Neural progenitor cell (in vitro differentiated cells): Measurements from ENCODE around the gene NFIA. TPM values are rescaled to one million over a fixed set of nuclear protein-coding genes. Genes with fewer than 3 reads are reported as not detected.

Experiments
- DNase-seq: peaks from one replicate; pipeline ENCODE4 v3.0.0-alpha.2; 2016; ENCODE audit warnings: low spot score
- H2AFZ ChIP-seq: fragments of 200-600 bp; sonication (generic); replicated peaks from 2 replicates; pipeline ENCODE4 v1.6.1; 2016; ENCODE audit warnings: antibody characterized with exemption
- H3F3A ChIP-seq: fragments of 200-600 bp; sonication (generic); 2 replicates; pipeline ENCODE4 v1.6.1; 2016; ENCODE audit warnings: antibody characterized with exemption, low read depth
- H3K27ac ChIP-seq: fragments of 200-600 bp; sonication (generic); 2 replicates; pipeline ENCODE4 v1.5.1; 2016; ENCODE audit warnings: mild to moderate bottlenecking
- H3K27me3 ChIP-seq: fragments of 200-600 bp; sonication (generic); 2 replicates; pipeline ENCODE4 v1.6.1; 2016; ENCODE audit warnings: mild to moderate bottlenecking, moderate library complexity
- H3K36me3 ChIP-seq: fragments of 200-600 bp; sonication (generic); 2 replicates; pipeline ENCODE4 v1.5.1; 2016
- H3K4me1 ChIP-seq: fragments of 200-600 bp; sonication (generic); 2 replicates; pipeline ENCODE4 v1.6.1; 2016; ENCODE audit warnings: mixed run types
- H3K4me2 ChIP-seq: fragments of 200-600 bp; sonication (generic); 2 replicates; pipeline ENCODE4 v1.6.1; 2016
- H3K4me3 ChIP-seq: fragments of 200-600 bp; sonication (generic); 2 replicates; pipeline ENCODE4 v1.5.1; 2016
- H3K79me2 ChIP-seq: fragments of 200-600 bp; sonication (generic); 2 replicates; pipeline ENCODE4 v1.6.1; 2016; ENCODE audit warnings: low read depth
- H3K9ac ChIP-seq: fragments of 200-600 bp; sonication (generic); 2 replicates; pipeline ENCODE4 v1.6.1; 2016
- H3K9me3 ChIP-seq: fragments of 200-600 bp; sonication (generic); 2 replicates; pipeline ENCODE4 v1.5.1; 2016; ENCODE audit warnings: low read depth
- H4K20me1 ChIP-seq: fragments of 200-600 bp; sonication (generic); 2 replicates; pipeline ENCODE4 v1.6.1; 2016; ENCODE audit warnings: low read depth
- H3K27ac Mint-ChIP-seq: 3 replicates; pipeline ENCODE4 v1.8.0; 2021; ENCODE audit warnings: mixed read lengths
- H3K27me3 Mint-ChIP-seq: 2 replicates; pipeline ENCODE4 v1.8.0; 2022; ENCODE audit warnings: low read depth, mild to moderate bottlenecking, inconsistent platforms, moderate library complexity, mixed read lengths; ENCODE audit not compliant: insufficient read depth
- H3K36me3 Mint-ChIP-seq: 3 replicates; pipeline ENCODE4 v1.8.0; 2021; ENCODE audit warnings: mixed read lengths
- H3K4me1 Mint-ChIP-seq: 3 replicates; pipeline ENCODE4 v1.8.0; 2021; ENCODE audit warnings: mixed read lengths
- H3K4me3 Mint-ChIP-seq: 3 replicates; pipeline ENCODE4 v1.8.0; 2021; ENCODE audit warnings: mild to moderate bottlenecking, moderate library complexity, mixed read lengths
- H3K9me3 Mint-ChIP-seq: 3 replicates; pipeline ENCODE4 v1.8.0; 2020; ENCODE audit warnings: mixed read lengths
- EZH2 ChIP-seq: fragments of 200-600 bp; sonication (generic); IDR thresholded peaks from 2 replicates; pipeline ENCODE4 v1.6.1; 2017; ENCODE audit warnings: antibody characterized with exemption, mild to moderate bottlenecking, moderate library complexity
- EZH2phosphoT487 ChIP-seq: fragments of 200-600 bp; sonication (generic); IDR thresholded peaks from 2 replicates; pipeline ENCODE4 v1.6.1; 2017; ENCODE audit warnings: antibody characterized with exemption
- total RNA-seq: library from RNA; depleted of rRNA; stranded (reverse); fragments of >200 nt; gene quantifications from 2 replicates; pipeline ENCODE4 v1.2.3, GENCODE V29; 2015; ENCODE audit warnings: low replicate concordance
- TF ChIP-seq, protein P1 (sequence below): fragments of 200-600 bp; sonication (generic); IDR thresholded peaks from 2 replicates; pipeline ENCODE4 v1.5.1; 2017; ENCODE audit warnings: antibody characterized with exemption, mild to moderate bottlenecking

Gene NFIA
- total RNA-seq, 1 donor from 2014 or later, result 5.3 TPM

DNA sequence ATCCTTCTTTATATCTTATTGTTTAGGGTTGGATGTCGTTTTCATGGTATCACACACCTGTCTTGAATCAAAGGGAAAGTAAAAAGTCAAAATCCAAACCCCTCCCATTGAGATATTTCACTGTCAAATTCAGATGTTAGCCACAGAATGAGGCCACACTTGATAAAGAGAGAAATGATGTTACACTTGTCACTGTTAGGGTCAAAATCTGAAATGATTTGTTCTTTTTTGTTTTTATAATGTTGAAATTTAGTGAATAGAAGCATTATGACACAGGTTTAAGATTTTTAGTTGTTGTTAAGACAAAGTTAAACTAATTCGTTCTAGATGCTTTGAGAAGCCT lies 13.1 kb downstream of the NFIA start:
- H3K4me3 ChIP-seq, result no peak overlapping the region
- no peak for DNase-seq
- Mint-ChIP-seq H3K27me3 (peaks cover 44% of the 10 kb centered on the region), H3K4me1 (peaks cover 7% of the 10 kb centered on the region), H3K4me3 (no peak overlapping the region), H3K36me3 (peaks cover 14% of the 10 kb centered on the region), H3K27ac (no peak overlapping the region), H3K9me3 (no peaks in the 10 kb centered on the region)
- H3K79me2 ChIP-seq, result no peaks in the 10 kb centered on the region
- H3K4me2 ChIP-seq, result no peak overlapping the region
- no peaks in the 10 kb centered on the region for H4K20me1 ChIP-seq
- H3K27ac ChIP-seq, result no peak overlapping the region
- no peaks in the 10 kb centered on the region for H3K27me3 ChIP-seq
- H3K4me1 ChIP-seq, result peaks cover 44% of the 10 kb centered on the region
- no peaks in the 10 kb centered on the region for H3K36me3 ChIP-seq
- TF ChIP-seq EZH2, result no peak
- H3K9me3 ChIP-seq, result no peaks in the 10 kb centered on the region
- peaks cover 2% of the 10 kb centered on the region for H3F3A ChIP-seq
- H2AFZ ChIP-seq, result no peak overlapping the region
- no peak overlapping the region for H3K9ac ChIP-seq

DNA sequence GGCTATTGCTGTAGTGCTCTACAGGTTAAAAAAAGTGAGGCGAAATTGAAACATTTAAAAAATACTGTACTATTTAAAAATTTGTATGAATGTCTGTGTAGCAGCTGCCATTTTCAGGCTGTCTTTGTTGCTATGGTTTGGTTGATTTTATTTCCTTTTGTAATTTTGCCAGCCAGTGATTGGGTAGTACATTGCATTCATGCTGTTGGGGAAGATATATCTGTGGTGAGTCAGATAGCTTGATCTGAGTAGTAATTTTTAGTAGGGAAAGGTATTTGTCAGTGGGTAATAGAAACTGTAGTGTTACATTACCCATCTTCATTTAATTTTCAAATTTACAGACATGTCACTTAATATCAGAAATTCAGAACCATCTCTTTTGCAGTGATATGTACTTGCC lies 15.0 kb downstream of the NFIA start:
- H3K27ac Mint-ChIP-seq, result no peak overlapping the region
- Histone ChIP-seq H3K36me3 (no peaks in the 10 kb centered on the region), H3K79me2 (no peaks in the 10 kb centered on the region), H3K9ac (no peak overlapping the region), H3K4me2 (no peak overlapping the region), H3K4me3 (no peak overlapping the region), H3K27ac (no peak overlapping the region), H3K27me3 (no peaks in the 10 kb centered on the region), H4K20me1 (no peaks in the 10 kb centered on the region), H2AFZ (no peak overlapping the region), H3K4me1 (peaks cover 32% of the 10 kb centered on the region), H3F3A (peaks cover 2% of the 10 kb centered on the region), H3K9me3 (no peaks in the 10 kb centered on the region)
- peaks cover 3% of the 10 kb centered on the region for H3K4me1 Mint-ChIP-seq
- TF ChIP-seq EZH2 (no peak), EZH2phosphoT487 (no peak)
- TF ChIP-seq, protein P1, sequence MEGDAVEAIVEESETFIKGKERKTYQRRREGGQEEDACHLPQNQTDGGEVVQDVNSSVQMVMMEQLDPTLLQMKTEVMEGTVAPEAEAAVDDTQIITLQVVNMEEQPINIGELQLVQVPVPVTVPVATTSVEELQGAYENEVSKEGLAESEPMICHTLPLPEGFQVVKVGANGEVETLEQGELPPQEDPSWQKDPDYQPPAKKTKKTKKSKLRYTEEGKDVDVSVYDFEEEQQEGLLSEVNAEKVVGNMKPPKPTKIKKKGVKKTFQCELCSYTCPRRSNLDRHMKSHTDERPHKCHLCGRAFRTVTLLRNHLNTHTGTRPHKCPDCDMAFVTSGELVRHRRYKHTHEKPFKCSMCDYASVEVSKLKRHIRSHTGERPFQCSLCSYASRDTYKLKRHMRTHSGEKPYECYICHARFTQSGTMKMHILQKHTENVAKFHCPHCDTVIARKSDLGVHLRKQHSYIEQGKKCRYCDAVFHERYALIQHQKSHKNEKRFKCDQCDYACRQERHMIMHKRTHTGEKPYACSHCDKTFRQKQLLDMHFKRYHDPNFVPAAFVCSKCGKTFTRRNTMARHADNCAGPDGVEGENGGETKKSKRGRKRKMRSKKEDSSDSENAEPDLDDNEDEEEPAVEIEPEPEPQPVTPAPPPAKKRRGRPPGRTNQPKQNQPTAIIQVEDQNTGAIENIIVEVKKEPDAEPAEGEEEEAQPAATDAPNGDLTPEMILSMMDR, result no peak
- H3K27me3 Mint-ChIP-seq, result peaks cover 44% of the 10 kb centered on the region
- no peaks in the 10 kb centered on the region for H3K9me3 Mint-ChIP-seq
- H3K4me3 Mint-ChIP-seq, result no peak overlapping the region
- H3K36me3 Mint-ChIP-seq, result peaks cover 13% of the 10 kb centered on the region
- DNase-seq, result no peak

DNA sequence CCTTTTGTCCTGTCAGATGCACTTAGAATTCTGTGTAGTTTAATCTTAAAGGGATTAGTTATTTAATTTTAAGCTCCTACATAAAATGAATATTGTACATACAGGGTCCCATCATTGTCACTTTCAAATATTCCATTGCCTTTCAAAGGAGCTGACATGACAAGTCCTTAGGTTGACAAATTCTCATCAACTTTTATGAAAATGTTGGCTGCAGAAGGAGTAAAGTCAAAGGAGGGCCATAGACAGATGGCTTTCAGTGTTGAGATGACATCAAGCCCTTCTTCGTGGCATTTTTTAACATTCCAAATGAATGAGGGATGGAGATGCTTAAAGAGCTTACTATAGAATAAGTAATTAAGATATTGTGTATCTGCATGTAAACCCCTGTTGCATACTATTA lies 15.4 kb downstream of the NFIA start:
- H3K4me3 ChIP-seq, result no peak overlapping the region
- no peak overlapping the region for H3K9ac ChIP-seq
- no peaks in the 10 kb centered on the region for H4K20me1 ChIP-seq
- no peak overlapping the region for H3K4me2 ChIP-seq
- Mint-ChIP-seq H3K4me3 (no peak overlapping the region), H3K4me1 (peaks cover under 1% of the 10 kb centered on the region), H3K27me3 (peaks cover 41% of the 10 kb centered on the region), H3K36me3 (peaks cover 11% of the 10 kb centered on the region), H3K27ac (no peak overlapping the region), H3K9me3 (no peaks in the 10 kb centered on the region)
- TF ChIP-seq EZH2phosphoT487, result no peak
- no peak for TF ChIP-seq EZH2
- TF ChIP-seq, protein P1, result no peak
- no peaks in the 10 kb centered on the region for H3K36me3 ChIP-seq
- no peak overlapping the region for H3K27ac ChIP-seq
- no peak for DNase-seq
- no peak overlapping the region for H2AFZ ChIP-seq
- peaks cover 2% of the 10 kb centered on the region for H3F3A ChIP-seq
- no peaks in the 10 kb centered on the region for H3K79me2 ChIP-seq
- peaks cover 28% of the 10 kb centered on the region for H3K4me1 ChIP-seq
- H3K27me3 ChIP-seq, result no peaks in the 10 kb centered on the region
- H3K9me3 ChIP-seq, result no peaks in the 10 kb centered on the region

DNA sequence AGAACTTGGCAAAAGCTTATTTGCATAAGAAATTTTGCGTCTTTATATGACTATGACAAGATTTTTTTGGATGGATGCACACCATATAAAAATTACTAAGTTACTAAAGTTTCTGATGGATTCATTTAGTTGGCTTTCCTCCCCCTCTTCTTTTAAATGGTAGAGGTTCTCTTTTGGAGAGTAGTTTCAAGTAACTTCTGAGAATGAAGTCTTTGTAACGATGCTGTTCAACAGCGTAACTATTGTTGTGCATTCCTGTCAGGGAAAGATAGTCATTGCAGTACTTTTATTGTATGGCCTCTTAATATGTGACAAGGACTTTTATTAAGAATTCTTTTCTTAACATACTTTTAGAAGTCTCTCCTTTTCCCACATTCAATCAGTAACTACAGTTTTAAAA lies 16.0 kb downstream of the NFIA start:
- peaks cover 2% of the 10 kb centered on the region for H3F3A ChIP-seq
- H3K27me3 ChIP-seq, result no peaks in the 10 kb centered on the region
- Mint-ChIP-seq H3K27ac (no peak overlapping the region), H3K27me3 (peaks cover 41% of the 10 kb centered on the region), H3K4me3 (no peak overlapping the region), H3K9me3 (no peaks in the 10 kb centered on the region), H3K4me1 (no peaks in the 10 kb centered on the region), H3K36me3 (peaks cover 11% of the 10 kb centered on the region)
- no peaks in the 10 kb centered on the region for H3K9me3 ChIP-seq
- no peaks in the 10 kb centered on the region for H3K36me3 ChIP-seq
- H3K27ac ChIP-seq, result no peak overlapping the region
- H2AFZ ChIP-seq, result no peak overlapping the region
- peaks cover 22% of the 10 kb centered on the region for H3K4me1 ChIP-seq
- TF ChIP-seq EZH2phosphoT487 (no peak), EZH2 (no peak)
- TF ChIP-seq, protein P1, result no peak
- no peak overlapping the region for H3K4me2 ChIP-seq
- H3K79me2 ChIP-seq, result no peaks in the 10 kb centered on the region
- DNase-seq, result no peak
- H3K4me3 ChIP-seq, result no peak overlapping the region
- no peaks in the 10 kb centered on the region for H4K20me1 ChIP-seq
- no peak overlapping the region for H3K9ac ChIP-seq
